Breast epithelium (tissue), 4 donors: Measurements from ENCODE around the gene TPRG1L. TPM values are rescaled to one million over a fixed set of nuclear protein-coding genes. Genes with fewer than 3 reads are reported as not detected.

Experiments
- DNase-seq, 2 donors: peaks; one replicate each; pipeline ENCODE4 v3.0.0-alpha.2; 2019; ENCODE audit warnings: low spot score in 2 of 2
- H3K27ac ChIP-seq, 2 donors: fragments of 200-600 bp; sonication (generic) in 1 of 2; one replicate each; pipeline ENCODE4 v1.5.1; 2016 to 2019; ENCODE audit warnings: mild to moderate bottlenecking in 1 of 2
- H3K27me3 ChIP-seq, 2 donors: fragments of 200-600 bp; sonication (generic) in 1 of 2; one replicate each; pipeline versions ENCODE4 v1.5.1 to v1.6.0; 2017 to 2019; ENCODE audit warnings: control low read depth in 1 of 2, mild to moderate bottlenecking in 1 of 2
- H3K36me3 ChIP-seq: fragments of 200-600 bp; one replicate; pipeline ENCODE4 v1.5.1; 2019
- H3K4me1 ChIP-seq, 2 donors: fragments of 200-600 bp; sonication (generic); one replicate each; pipeline ENCODE4 v1.5.1; 2016 to 2019; ENCODE audit warnings: control low read depth in 1 of 2
- H3K4me3 ChIP-seq, 3 donors: fragments of 200-600 bp; sonication (generic); 1 replicate in 2 of 3; 2 replicates in 1 of 3; pipeline ENCODE4 v1.5.1; 2016 to 2019; ENCODE audit warnings: mild to moderate bottlenecking in 3 of 3, moderate library complexity in 2 of 3
- H3K9me3 ChIP-seq, 2 donors: fragments of 200-600 bp; sonication (generic) in 1 of 2; one replicate each; pipeline ENCODE4 v1.5.1; 2016 to 2019; ENCODE audit warnings: control low read depth in 1 of 2
- POLR2A ChIP-seq: fragments of 450-650 bp; IDR thresholded peaks from one replicate; pipeline ENCODE4 v1.6.1; 2016; ENCODE audit warnings: antibody characterized with exemption, mild to moderate bottlenecking, moderate library complexity
- POLR2AphosphoS5 ChIP-seq, 3 donors: sonication (generic); formaldehyde crosslinking; IDR thresholded peaks; one replicate each; pipeline ENCODE4 v1.6.1; 2017; ENCODE audit warnings: antibody characterized with exemption in 3 of 3
- intact Hi-C: fragments of 100-400 bp; cut with DNase I; formaldehyde crosslinking; loops from one replicate; pipeline ENCODE4 v1.15.1; 2023; ENCODE audit warnings: low total_unique reads
- total RNA-seq, 3 donors: library from RNA; depleted of rRNA; stranded (reverse); fragments of >200 nt; gene quantifications; one replicate each; pipeline ENCODE4 v1.1.0, GENCODE V29; 2016
- TF ChIP-seq, protein P1 (sequence below), 3 donors: fragments of 450-650 bp; IDR thresholded peaks; one replicate each; pipeline ENCODE4 v1.5.1; 2016 to 2017; ENCODE audit warnings: antibody characterized with exemption in 3 of 3, mild to moderate bottlenecking in 3 of 3, moderate library complexity in 3 of 3

The TPRG1L gene
- total RNA-seq, 3 donors from 2014 or later: 32.4 to 56.8 (median 34.5) TPM

DNA sequence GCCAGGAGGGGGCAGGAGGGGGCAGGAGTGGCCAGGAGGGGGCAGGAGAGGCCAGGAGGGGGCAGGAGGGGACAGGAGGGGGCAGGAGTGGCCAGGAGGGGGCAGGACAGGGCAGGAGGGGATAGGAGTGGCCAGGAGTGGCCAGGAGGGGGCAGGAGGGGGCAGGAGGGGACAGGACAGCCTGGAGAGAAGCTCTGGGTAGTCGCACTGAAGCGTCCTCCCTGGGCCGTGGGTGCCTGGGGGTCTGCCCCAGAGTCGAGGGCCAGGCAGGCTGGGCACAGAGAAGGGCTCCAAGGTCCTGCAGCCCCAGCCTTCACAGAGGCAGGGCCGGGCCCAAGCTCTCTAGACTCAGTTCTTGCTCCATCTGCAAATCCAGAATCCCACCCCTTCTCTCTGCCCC, 36.4 kb upstream of the TPRG1L start:
- Histone ChIP-seq H3K27me3 (no peaks in the 10 kb centered on the region), H3K27ac (no peak overlapping the region), H3K4me1 (no peaks in the 10 kb centered on the region), H3K4me3 (no peak overlapping the region), H3K9me3 (no peaks in the 10 kb centered on the region), H3K36me3 (no peaks in the 10 kb centered on the region)
- intact Hi-C loops: no loop called here
- no peak for DNase-seq
- no peak for TF ChIP-seq POLR2A
- TF ChIP-seq POLR2AphosphoS5 (IDR thresholded peaks at IDR 0.05): no peak
- TF ChIP-seq, protein P1, sequence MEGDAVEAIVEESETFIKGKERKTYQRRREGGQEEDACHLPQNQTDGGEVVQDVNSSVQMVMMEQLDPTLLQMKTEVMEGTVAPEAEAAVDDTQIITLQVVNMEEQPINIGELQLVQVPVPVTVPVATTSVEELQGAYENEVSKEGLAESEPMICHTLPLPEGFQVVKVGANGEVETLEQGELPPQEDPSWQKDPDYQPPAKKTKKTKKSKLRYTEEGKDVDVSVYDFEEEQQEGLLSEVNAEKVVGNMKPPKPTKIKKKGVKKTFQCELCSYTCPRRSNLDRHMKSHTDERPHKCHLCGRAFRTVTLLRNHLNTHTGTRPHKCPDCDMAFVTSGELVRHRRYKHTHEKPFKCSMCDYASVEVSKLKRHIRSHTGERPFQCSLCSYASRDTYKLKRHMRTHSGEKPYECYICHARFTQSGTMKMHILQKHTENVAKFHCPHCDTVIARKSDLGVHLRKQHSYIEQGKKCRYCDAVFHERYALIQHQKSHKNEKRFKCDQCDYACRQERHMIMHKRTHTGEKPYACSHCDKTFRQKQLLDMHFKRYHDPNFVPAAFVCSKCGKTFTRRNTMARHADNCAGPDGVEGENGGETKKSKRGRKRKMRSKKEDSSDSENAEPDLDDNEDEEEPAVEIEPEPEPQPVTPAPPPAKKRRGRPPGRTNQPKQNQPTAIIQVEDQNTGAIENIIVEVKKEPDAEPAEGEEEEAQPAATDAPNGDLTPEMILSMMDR (IDR thresholded peaks at IDR 0.05): no peak

DNA sequence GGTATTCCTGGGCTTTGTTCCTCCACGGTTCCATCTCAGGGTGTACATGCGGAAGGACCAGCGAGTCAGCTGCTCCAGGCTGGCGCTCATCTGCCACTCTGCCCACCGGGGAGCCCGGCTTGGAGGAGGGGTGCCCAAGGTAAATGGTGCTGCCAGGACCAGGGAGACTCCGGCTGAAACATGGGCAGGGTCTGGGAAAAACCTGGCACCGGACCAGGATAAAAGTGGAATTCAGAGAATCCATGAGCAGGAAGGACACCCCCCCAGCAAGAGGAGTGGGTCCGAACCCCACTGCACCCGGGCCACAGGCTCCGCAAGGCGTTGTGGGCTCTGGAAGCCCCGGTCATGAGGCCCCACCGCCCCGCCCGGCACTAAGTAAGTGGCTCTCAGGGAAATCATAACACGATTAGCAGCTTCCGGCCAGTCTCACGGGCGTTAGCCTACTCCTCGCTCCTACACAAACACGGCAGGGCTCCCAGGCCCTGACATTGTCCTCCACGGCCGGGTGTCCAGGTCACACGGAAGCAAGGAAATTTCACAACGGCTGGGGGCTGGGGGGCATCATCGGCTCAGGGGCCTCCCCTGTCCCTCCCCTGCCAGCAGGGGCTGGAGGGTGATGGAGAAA, 34.6 kb upstream of the TPRG1L start:
- no peak for DNase-seq
- Histone ChIP-seq H3K9me3 (no peaks in the 10 kb centered on the region), H3K4me3 (no peak overlapping the region), H3K27ac (no peak overlapping the region), H3K4me1 (no peaks in the 10 kb centered on the region), H3K27me3 (no peaks in the 10 kb centered on the region), H3K36me3 (no peaks in the 10 kb centered on the region)
- no peak for TF ChIP-seq POLR2A
- TF ChIP-seq, protein P1 (IDR thresholded peaks at IDR 0.05): no peak
- intact Hi-C loops: no loop called here

DNA sequence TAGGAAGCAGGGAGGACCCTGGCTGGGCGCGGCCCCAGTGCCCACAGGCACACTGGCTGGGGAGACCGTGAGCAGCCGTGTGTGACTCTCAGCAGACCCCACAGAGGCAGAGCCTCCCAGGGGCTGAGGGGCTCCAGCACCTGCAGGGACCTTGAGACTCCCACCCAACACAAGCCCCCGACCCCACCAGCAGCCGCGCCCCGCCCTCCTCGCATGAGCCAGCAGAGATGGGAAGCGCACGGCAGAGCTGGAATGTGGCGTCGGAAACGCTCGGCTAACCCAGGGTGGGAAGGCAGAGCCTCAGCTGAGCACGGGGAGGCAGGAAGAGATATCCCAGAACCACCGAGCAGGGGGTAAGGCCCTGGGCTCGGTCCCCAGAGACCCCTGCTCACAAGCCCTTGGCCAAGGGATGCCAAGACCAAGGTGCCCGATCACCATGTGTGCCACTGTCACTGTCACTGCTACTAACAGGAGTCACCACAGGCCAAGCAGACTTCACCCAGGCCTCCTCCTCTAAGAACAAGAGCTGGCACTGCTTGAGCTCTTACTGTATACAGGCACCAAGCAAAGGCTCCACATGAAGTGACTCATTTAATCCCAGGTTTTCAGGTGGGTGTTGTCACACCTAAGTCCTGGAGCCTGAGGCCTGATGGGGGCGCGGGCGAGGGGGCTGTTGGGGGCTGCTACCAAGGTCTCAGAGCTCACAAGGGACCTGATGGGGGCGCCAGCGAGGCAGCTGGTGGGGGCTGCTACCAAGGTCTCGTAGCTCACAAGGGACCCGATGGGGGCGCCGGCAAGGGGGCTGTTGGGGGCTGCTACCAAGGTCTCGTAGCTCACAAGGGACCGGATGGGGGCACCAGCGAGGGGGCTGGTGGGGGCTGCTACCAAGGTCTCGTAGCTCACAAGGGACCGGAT, 33.6 kb upstream of the TPRG1L start:
- DNase-seq: no peak

DNA sequence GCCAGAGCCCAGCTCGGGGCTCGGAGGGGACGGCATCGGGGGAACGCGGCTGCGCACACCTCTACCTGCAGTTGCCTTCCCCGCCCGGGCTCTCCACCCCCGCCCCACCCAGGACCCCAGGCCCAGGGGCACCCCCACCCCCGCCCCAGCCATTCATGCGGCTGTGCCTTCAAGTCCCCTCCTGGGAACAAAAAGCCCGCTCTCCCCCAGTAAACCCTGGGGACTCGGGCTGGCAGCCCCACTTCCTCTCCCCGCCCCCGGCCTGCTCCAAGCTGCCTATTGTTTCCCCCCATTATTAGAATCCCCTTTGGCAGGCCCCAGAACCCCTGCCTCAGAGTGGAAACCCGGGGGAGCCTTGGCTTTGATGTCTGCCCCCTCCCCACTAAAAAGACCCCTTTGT, 31.5 kb upstream of the TPRG1L start:
- TF ChIP-seq POLR2AphosphoS5 (IDR thresholded peaks at IDR 0.05) (no peak), POLR2A (no peak)
- TF ChIP-seq, protein P1 (IDR thresholded peaks at IDR 0.05): no peak
- intact Hi-C loops: no loop called here
- H3K4me1 ChIP-seq: peaks cover 5 to 11% of the 10 kb centered on the region in 2 donors

More for the DNA sequence above, 33.6 kb upstream of the TPRG1L start:
- Histone ChIP-seq H3K4me1 (no peaks in the 10 kb centered on the region), H3K4me3 (no peak overlapping the region), H3K36me3 (no peaks in the 10 kb centered on the region), H3K9me3 (no peaks in the 10 kb centered on the region), H3K27me3 (no peaks in the 10 kb centered on the region), H3K27ac (no peak overlapping the region)
- intact Hi-C loops: no loop called here
- TF ChIP-seq POLR2A (no peak), POLR2AphosphoS5 (IDR thresholded peaks at IDR 0.05) (no peak)
- TF ChIP-seq, protein P1 (IDR thresholded peaks at IDR 0.05): no peak

DNA sequence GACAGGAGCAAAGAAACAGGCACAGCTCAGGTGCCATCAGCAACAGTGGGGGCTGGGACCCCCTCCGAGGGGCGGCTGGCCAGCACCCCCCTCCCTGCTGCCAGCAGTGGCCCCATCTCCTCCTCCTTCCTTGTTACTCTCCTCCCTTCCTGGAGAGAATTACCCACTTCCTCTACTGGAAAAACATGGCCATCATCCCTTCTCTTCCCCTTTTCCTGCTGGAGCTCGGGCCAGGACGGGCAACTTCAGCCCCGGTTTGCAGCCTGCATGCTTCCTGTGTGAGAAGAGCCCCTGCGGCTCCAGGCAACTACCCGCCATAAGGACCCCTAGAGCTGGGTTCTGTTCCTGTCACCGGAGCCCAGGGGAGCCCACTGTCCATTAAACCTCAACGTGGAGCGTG, 31.1 kb upstream of the TPRG1L start:
- no peaks in the 10 kb centered on the region for H3K9me3 ChIP-seq
- no peak for TF ChIP-seq POLR2A
- TF ChIP-seq, protein P1 (IDR thresholded peaks at IDR 0.05): no peak
- TF ChIP-seq POLR2AphosphoS5 (IDR thresholded peaks at IDR 0.05): no peak
- peaks cover 0 to 4% of the 10 kb centered on the region in 2 donors for H3K27me3 ChIP-seq
- intact Hi-C loops: no loop called here
- no peak overlapping the region for H3K4me3 ChIP-seq
- no peak for DNase-seq
- H3K27ac ChIP-seq: no peak overlapping the region
- H3K4me1 ChIP-seq: peaks cover 5 to 13% of the 10 kb centered on the region in 2 donors
- H3K36me3 ChIP-seq: no peaks in the 10 kb centered on the region

More for the DNA sequence above, 31.5 kb upstream of the TPRG1L start:
- no peak for DNase-seq
- Histone ChIP-seq H3K27ac (no peak overlapping the region), H3K36me3 (no peaks in the 10 kb centered on the region), H3K4me3 (no peak overlapping the region), H3K27me3 (peaks cover 0 to 4% of the 10 kb centered on the region in 2 donors), H3K9me3 (no peaks in the 10 kb centered on the region)
